ENCODE measurements around the gene CD83. TPM values are rescaled to one million over a fixed set of nuclear protein-coding genes. Genes with fewer than 3 reads are reported as not detected.

The CD83 gene
- total and polyA plus RNA-seq, 9 donors: 3.4 to 29.4 (median 22.2) TPM

DNA sequence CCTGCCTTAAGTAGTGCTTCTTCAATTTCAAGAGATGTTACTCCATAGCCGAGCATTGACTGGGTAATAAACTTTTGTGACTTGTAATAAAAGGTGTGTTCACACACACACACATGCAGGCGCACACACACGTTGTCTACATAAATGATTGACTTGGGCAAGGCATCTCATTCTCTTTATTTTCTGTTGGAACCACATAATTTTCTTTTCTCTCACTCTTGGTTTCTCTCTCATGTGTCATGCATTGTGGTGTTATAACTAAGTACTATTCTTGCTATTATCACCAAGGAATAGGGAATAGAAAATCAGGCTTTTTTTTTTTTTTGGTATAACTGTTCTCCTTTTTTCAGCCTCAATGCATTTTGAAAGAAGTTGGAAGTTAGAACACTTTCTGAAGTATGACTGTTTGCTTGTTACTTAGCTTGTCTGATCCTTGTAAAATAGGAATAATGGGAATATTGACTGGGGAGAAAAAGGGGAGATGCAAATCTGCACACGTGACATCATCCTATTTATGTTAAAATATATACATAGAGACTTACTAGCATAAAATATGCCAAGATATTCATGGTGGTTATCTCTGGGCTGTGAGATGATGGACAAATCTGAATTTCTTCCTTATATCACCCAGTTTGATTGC is 26.1 kb upstream of the CD83 start:
- Histone ChIP-seq H3K4me3 (no peak overlapping the region), H3K36me3 (no peaks in the 10 kb centered on the region), H3K27ac (no peak overlapping the region), H3K27me3 (no peaks in the 10 kb centered on the region), H3K9me3 (no peaks in the 10 kb centered on the region), H3K4me1 (ENCODE audit: insufficient read depth) (no peaks in the 10 kb centered on the region)
- no peak for DNase-seq
- 85 to 91% (median 86%) methylated on average over 4 of the region's 4 CpGs for WGBS, 3 donors
- intact Hi-C loops (cut with DNase I): no loop called here
- TF ChIP-seq CTCF (IDR thresholded peaks at IDR 0.05): no peak
- TF ChIP-seq EP300 (IDR thresholded peaks at IDR 0.05): no peak

DNA sequence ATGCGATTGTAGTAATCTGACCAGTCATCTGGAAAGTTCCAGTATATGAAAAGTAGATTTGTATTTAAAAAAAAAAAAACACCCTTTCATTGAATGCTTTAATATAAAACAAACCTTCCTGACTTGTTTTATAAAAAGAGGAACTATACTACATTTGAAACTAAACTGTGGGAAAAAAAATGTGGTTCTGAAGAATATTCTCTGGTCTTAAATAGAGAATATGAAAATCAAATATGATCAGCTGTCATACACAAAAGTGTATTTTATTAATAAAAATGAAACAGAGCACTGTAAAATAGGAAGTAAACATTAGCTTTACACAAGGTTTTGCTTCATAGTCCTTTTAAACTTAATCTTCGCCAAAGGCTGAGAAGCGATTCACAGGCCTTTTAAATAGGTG is 25.3 kb upstream of the CD83 start:
- Histone ChIP-seq H3K36me3 (no peaks in the 10 kb centered on the region), H3K27me3 (no peaks in the 10 kb centered on the region), H3K4me3 (no peak overlapping the region), H3K27ac (no peak overlapping the region), H3K9me3 (no peaks in the 10 kb centered on the region), H3K4me1 (ENCODE audit: insufficient read depth) (no peaks in the 10 kb centered on the region)
- intact Hi-C loops (cut with DNase I): no loop called here
- TF ChIP-seq CTCF (IDR thresholded peaks at IDR 0.05) (no peak), EP300 (IDR thresholded peaks at IDR 0.05) (no peak), POLR2A (IDR thresholded peaks at IDR 0.05) (no peak)
- no peak for DNase-seq
- 70 to 95% (median 90%) methylated on average over 3 of the region's 3 CpGs for WGBS, 3 donors

- no peaks in the 10 kb centered on the region for H3K9me3 ChIP-seq
- TF ChIP-seq EP300 (IDR thresholded peaks at IDR 0.05) (no peak), POLR2A (IDR thresholded peaks at IDR 0.05) (no peak), CTCF (IDR thresholded peaks at IDR 0.05) (no peak)
- WGBS, 3 donors: 65 to 74% (median 68%) methylated on average over 11 of the region's 11 CpGs
- H3K36me3 ChIP-seq: no peaks in the 10 kb centered on the region
- H3K4me3 ChIP-seq: no peak overlapping the region
- H3K4me1 ChIP-seq (ENCODE audit: insufficient read depth): no peaks in the 10 kb centered on the region
- H3K27ac ChIP-seq: no peak overlapping the region
- intact Hi-C loops (cut with DNase I): no loop called here
- no peak for DNase-seq
- H3K27me3 ChIP-seq: no peaks in the 10 kb centered on the region
Observed at GRCh38 chr6:14092838-14093789, 24.5 kb upstream of the CD83 start.

- no peaks in the 10 kb centered on the region for H3K9me3 ChIP-seq
- no peaks in the 10 kb centered on the region for H3K4me1 ChIP-seq (ENCODE audit: insufficient read depth)
- H3K27ac ChIP-seq: no peak overlapping the region
- H3K4me3 ChIP-seq: no peak overlapping the region
- no peak for TF ChIP-seq EP300 (IDR thresholded peaks at IDR 0.05)
- H3K36me3 ChIP-seq: no peaks in the 10 kb centered on the region
- intact Hi-C loops (cut with DNase I): no loop called here
- no peaks in the 10 kb centered on the region for H3K27me3 ChIP-seq
- WGBS, 3 donors: 91 to 97% (median 94%) methylated on average over 4 of the region's 4 CpGs
- no peak for DNase-seq
Observed at GRCh38 chr6:14094721-14095120, 22.9 kb upstream of the CD83 start.

GRCh38 chr6:14095437-14095836 is 22.1 kb upstream of the CD83 start:
- Histone ChIP-seq H3K27me3 (no peaks in the 10 kb centered on the region), H3K4me1 (ENCODE audit: insufficient read depth) (no peaks in the 10 kb centered on the region), H3K36me3 (no peaks in the 10 kb centered on the region), H3K9me3 (no peaks in the 10 kb centered on the region), H3K27ac (no peak overlapping the region), H3K4me3 (no peak overlapping the region)
- no peak for DNase-seq
- intact Hi-C loops (cut with DNase I): no loop called here
- TF ChIP-seq CTCF (IDR thresholded peaks at IDR 0.05) (no peak), EP300 (IDR thresholded peaks at IDR 0.05) (no peak), POLR2A (IDR thresholded peaks at IDR 0.05) (no peak)
- WGBS, 3 donors: 90 to 95% (median 94%) methylated on average over 6 of the region's 6 CpGs
